Body of pancreas (tissue), 4 donors: ENCODE measurements around the gene HS3ST5. TPM values are rescaled to one million over a fixed set of nuclear protein-coding genes. Genes with fewer than 3 reads are reported as not detected.

Source experiments
- ATAC-seq: fragments of 150-250 bp; one replicate; pipeline ENCODE4 v1.9.1; 2016
- DNase-seq, 4 donors: peaks; one replicate each; pipeline ENCODE4 v3.0.0-alpha.2; 2019
- H3K27ac ChIP-seq, 4 donors: fragments of 200-600 bp; sonication (generic); 1 replicate in 3 of 4; 2 replicates in 1 of 4; pipeline versions ENCODE4 v1.5.1 to v1.6.1; 2016 to 2019; ENCODE audit warnings: mild to moderate bottlenecking in 1 of 4, mixed read lengths in 1 of 4, moderate library complexity in 1 of 4
- H3K27me3 ChIP-seq, 2 donors: fragments of 200-600 bp; sonication (generic); one replicate each; pipeline ENCODE4 v1.6.0; 2016; ENCODE audit warnings: mild to moderate bottlenecking in 1 of 2
- H3K36me3 ChIP-seq, 2 donors: fragments of 200-600 bp; sonication (generic); replicated peaks in 1 of 2; 2 replicates each; pipeline ENCODE4 v1.5.1; 2016; ENCODE audit warnings: low read depth in 2 of 2; ENCODE audit not compliant: insufficient read depth in 1 of 2
- H3K4me1 ChIP-seq: fragments of 200-600 bp; sonication (generic); one replicate; pipeline ENCODE4 v1.6.0; 2016
- H3K4me3 ChIP-seq, 2 donors: fragments of 200-600 bp; sonication (generic); 1 replicate in 1 of 2; 2 replicates in 1 of 2; pipeline ENCODE4 v1.5.1; 2016 to 2019
- H3K9me3 ChIP-seq, 3 donors: fragments of 200-600 bp; sonication (generic); 1 replicate in 2 of 3; 2 replicates in 1 of 3; pipeline ENCODE4 v1.5.1; 2016
- POLR2A ChIP-seq, 3 donors: fragments of 450-650 bp; IDR thresholded peaks; one replicate each; pipeline ENCODE4 v1.6.1; 2016; ENCODE audit warnings: antibody characterized with exemption in 3 of 3, mild to moderate bottlenecking in 2 of 3
- WGBS, 2 donors: methylation state at CpG; one replicate each; pipeline ENCODE4 v1.1.5; 2017; 5-methylcytosine and 5-hydroxymethylcytosine counted together
- intact Hi-C: fragments of 100-400 bp; cut with DNase I; formaldehyde crosslinking; loops from one replicate; pipeline ENCODE4 v1.15.1; 2023
- total RNA-seq, 2 donors: library from RNA; depleted of rRNA; stranded (reverse); fragments of >200 nt; gene quantifications; one replicate each; pipeline ENCODE4 v1.1.0, GENCODE V29; 2016
- TF ChIP-seq, protein P1 (sequence below), 7 experiments: fragments of 450-650 bp in 4 of 7; fragments of 200-600 bp in 3 of 7; sonication (generic) in 3 of 7; IDR thresholded peaks; one replicate each; pipeline ENCODE4 v1.5.1; 2016 to 2019; ENCODE audit warnings: antibody characterized with exemption in 7 of 7

HS3ST5 gene
- total RNA-seq, 2 donors from 2014 or later = 0.26 TPM; not detected in 1

GRCh38 chr6:114355300-114355699, 12.5 kb upstream of the HS3ST5 start:
- intact Hi-C loops = no loop called here
- Histone ChIP-seq H3K27ac (no peak overlapping the region), H3K4me1 (no peaks in the 10 kb centered on the region), H3K27me3 (no peaks in the 10 kb centered on the region), H3K4me3 (no peak overlapping the region), H3K36me3 (no peaks in the 10 kb centered on the region), H3K9me3 (no peaks in the 10 kb centered on the region)
- no peak for TF ChIP-seq POLR2A (IDR thresholded peaks at IDR 0.05)
- TF ChIP-seq, protein P1, sequence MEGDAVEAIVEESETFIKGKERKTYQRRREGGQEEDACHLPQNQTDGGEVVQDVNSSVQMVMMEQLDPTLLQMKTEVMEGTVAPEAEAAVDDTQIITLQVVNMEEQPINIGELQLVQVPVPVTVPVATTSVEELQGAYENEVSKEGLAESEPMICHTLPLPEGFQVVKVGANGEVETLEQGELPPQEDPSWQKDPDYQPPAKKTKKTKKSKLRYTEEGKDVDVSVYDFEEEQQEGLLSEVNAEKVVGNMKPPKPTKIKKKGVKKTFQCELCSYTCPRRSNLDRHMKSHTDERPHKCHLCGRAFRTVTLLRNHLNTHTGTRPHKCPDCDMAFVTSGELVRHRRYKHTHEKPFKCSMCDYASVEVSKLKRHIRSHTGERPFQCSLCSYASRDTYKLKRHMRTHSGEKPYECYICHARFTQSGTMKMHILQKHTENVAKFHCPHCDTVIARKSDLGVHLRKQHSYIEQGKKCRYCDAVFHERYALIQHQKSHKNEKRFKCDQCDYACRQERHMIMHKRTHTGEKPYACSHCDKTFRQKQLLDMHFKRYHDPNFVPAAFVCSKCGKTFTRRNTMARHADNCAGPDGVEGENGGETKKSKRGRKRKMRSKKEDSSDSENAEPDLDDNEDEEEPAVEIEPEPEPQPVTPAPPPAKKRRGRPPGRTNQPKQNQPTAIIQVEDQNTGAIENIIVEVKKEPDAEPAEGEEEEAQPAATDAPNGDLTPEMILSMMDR (IDR thresholded peaks at IDR 0.05) = no peak
- DNase-seq = no peak
- no peak for ATAC-seq

GRCh38 chr6:114354482-114354881, 11.7 kb upstream of the HS3ST5 start:
- Histone ChIP-seq H3K27ac (no peak overlapping the region), H3K4me3 (no peak overlapping the region), H3K27me3 (no peaks in the 10 kb centered on the region), H3K9me3 (no peaks in the 10 kb centered on the region), H3K4me1 (no peaks in the 10 kb centered on the region), H3K36me3 (no peaks in the 10 kb centered on the region)
- no peak for DNase-seq
- WGBS, 2 donors = 91 to 94% methylated on average over 2 of the region's 2 CpGs
- no peak for TF ChIP-seq POLR2A (IDR thresholded peaks at IDR 0.05)
- TF ChIP-seq, protein P1 (IDR thresholded peaks at IDR 0.05) = no peak
- ATAC-seq = no peak
- intact Hi-C loops = no loop called here

- Histone ChIP-seq H3K27me3 (no peaks in the 10 kb centered on the region), H3K27ac (no peak overlapping the region), H3K36me3 (no peaks in the 10 kb centered on the region), H3K4me3 (no peak overlapping the region), H3K4me1 (peaks cover 22% of the 10 kb centered on the region), H3K9me3 (no peaks in the 10 kb centered on the region)
- ATAC-seq (no peak), DNase-seq (no peak)
- intact Hi-C loops = no loop called here
- WGBS, 2 donors = 72 to 74% methylated on average over 4 of the region's 4 CpGs
- TF ChIP-seq POLR2A (IDR thresholded peaks at IDR 0.05) = no peak
- TF ChIP-seq, protein P1 (IDR thresholded peaks at IDR 0.05) = no peak
Measured at GRCh38 chr6:114346451-114346850, 3.6 kb upstream of the HS3ST5 start.

GRCh38 chr6:114344971-114345275, 2.1 kb upstream of the HS3ST5 start:
- no peak overlapping the region for H3K27ac ChIP-seq
- ATAC-seq (no peak), DNase-seq (no peak)
- H3K36me3 ChIP-seq = no peaks in the 10 kb centered on the region
- intact Hi-C loops = no loop called here
- H3K9me3 ChIP-seq = no peaks in the 10 kb centered on the region
- 82 to 83% methylated on average over 1 of the region's 1 CpG for WGBS, 2 donors
- TF ChIP-seq, protein P1 (IDR thresholded peaks at IDR 0.05) = no peak
- TF ChIP-seq POLR2A (IDR thresholded peaks at IDR 0.05) = no peak
- peaks cover 22% of the 10 kb centered on the region for H3K4me1 ChIP-seq
- no peaks in the 10 kb centered on the region for H3K27me3 ChIP-seq
- H3K4me3 ChIP-seq = no peak overlapping the region

- Histone ChIP-seq H3K36me3 (no peaks in the 10 kb centered on the region), H3K27ac (no peak overlapping the region), H3K9me3 (no peaks in the 10 kb centered on the region), H3K4me3 (no peak overlapping the region), H3K4me1 (peaks cover 22% of the 10 kb centered on the region), H3K27me3 (no peaks in the 10 kb centered on the region)
- DNase-seq (no peak), ATAC-seq (no peak)
- intact Hi-C loops = no loop called here
- TF ChIP-seq POLR2A (IDR thresholded peaks at IDR 0.05) = no peak
- TF ChIP-seq, protein P1 (IDR thresholded peaks at IDR 0.05) = no peak
- 55 to 58% methylated on average over 3 of the region's 3 CpGs for WGBS, 2 donors
Measured at GRCh38 chr6:114344246-114344970, 1.6 kb upstream of the HS3ST5 start.
